ENCODE results near the gene METTL21C.

GRCh38 chr13:102682727-102683126 is 12.1 kb downstream of the METTL21C start:
- TF ChIP-seq ZC3H10 (CRISPR knock-in tag; IDR thresholded peaks at IDR 0.05) (no peak), PATZ1 (CRISPR knock-in tag; IDR thresholded peaks at IDR 0.05; ENCODE audit: borderline replicate concordance) (no peak), RARB (CRISPR knock-in tag; IDR thresholded peaks at IDR 0.05) (no peak), TOX (CRISPR knock-in tag; IDR thresholded peaks at IDR 0.05; ENCODE audit: borderline replicate concordance) (no peak), CSDC2 (CRISPR knock-in tag; IDR thresholded peaks at IDR 0.05) (no peak), ZFP3 (CRISPR knock-in tag; IDR thresholded peaks at IDR 0.05) (no peak), TCF4 (CRISPR knock-in tag; IDR thresholded peaks at IDR 0.05; ENCODE audit: borderline replicate concordance) (no peak), OSR1 (CRISPR knock-in tag; IDR thresholded peaks at IDR 0.05) (no peak), ZNF8 (CRISPR knock-in tag; IDR thresholded peaks at IDR 0.05) (no peak), ZNF565 (CRISPR knock-in tag; conservative IDR thresholded peaks at IDR 0.05; ENCODE audit: low read depth) (no peak), BACH2 (CRISPR knock-in tag; IDR thresholded peaks at IDR 0.05; ENCODE audit: borderline replicate concordance) (no peak)
- TF ChIP-seq, protein P1, sequence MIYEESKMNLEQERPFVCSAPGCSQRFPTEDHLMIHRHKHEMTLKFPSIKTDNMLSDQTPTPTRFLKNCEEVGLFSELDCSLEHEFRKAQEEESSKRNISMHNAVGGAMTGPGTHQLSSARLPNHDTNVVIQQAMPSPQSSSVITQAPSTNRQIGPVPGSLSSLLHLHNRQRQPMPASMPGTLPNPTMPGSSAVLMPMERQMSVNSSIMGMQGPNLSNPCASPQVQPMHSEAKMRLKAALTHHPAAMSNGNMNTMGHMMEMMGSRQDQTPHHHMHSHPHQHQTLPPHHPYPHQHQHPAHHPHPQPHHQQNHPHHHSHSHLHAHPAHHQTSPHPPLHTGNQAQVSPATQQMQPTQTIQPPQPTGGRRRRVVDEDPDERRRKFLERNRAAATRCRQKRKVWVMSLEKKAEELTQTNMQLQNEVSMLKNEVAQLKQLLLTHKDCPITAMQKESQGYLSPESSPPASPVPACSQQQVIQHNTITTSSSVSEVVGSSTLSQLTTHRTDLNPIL (CRISPR knock-in tag; IDR thresholded peaks at IDR 0.05; ENCODE audit: low read depth), result no peak
- TF ChIP-seq, protein P2, sequence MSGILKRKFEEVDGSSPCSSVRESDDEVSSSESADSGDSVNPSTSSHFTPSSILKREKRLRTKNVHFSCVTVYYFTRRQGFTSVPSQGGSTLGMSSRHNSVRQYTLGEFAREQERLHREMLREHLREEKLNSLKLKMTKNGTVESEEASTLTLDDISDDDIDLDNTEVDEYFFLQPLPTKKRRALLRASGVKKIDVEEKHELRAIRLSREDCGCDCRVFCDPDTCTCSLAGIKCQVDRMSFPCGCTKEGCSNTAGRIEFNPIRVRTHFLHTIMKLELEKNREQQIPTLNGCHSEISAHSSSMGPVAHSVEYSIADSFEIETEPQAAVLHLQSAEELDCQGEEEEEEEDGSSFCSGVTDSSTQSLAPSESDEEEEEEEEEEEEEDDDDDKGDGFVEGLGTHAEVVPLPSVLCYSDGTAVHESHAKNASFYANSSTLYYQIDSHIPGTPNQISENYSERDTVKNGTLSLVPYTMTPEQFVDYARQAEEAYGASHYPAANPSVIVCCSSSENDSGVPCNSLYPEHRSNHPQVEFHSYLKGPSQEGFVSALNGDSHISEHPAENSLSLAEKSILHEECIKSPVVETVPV (CRISPR knock-in tag; IDR thresholded peaks at IDR 0.05), result no peak
- TF ChIP-seq, protein P3, sequence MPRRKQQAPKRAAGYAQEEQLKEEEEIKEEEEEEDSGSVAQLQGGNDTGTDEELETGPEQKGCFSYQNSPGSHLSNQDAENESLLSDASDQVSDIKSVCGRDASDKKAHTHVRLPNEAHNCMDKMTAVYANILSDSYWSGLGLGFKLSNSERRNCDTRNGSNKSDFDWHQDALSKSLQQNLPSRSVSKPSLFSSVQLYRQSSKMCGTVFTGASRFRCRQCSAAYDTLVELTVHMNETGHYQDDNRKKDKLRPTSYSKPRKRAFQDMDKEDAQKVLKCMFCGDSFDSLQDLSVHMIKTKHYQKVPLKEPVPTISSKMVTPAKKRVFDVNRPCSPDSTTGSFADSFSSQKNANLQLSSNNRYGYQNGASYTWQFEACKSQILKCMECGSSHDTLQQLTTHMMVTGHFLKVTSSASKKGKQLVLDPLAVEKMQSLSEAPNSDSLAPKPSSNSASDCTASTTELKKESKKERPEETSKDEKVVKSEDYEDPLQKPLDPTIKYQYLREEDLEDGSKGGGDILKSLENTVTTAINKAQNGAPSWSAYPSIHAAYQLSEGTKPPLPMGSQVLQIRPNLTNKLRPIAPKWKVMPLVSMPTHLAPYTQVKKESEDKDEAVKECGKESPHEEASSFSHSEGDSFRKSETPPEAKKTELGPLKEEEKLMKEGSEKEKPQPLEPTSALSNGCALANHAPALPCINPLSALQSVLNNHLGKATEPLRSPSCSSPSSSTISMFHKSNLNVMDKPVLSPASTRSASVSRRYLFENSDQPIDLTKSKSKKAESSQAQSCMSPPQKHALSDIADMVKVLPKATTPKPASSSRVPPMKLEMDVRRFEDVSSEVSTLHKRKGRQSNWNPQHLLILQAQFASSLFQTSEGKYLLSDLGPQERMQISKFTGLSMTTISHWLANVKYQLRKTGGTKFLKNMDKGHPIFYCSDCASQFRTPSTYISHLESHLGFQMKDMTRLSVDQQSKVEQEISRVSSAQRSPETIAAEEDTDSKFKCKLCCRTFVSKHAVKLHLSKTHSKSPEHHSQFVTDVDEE (CRISPR knock-in tag; IDR thresholded peaks at IDR 0.05), result no peak

Data from SK-N-SH treated with all-trans-retinoic acid at 6 μM for 48 hours (cell line).